ENCODE data around the gene SIX1.

Gene SIX1

GRCh38 chr14:60648934-60649874 is at the start of gene SIX1:
Gene SIX1, minus strand, starts transcription at chr14:60649477. Its CDS starts 288 bp downstream, at chr14:60649189.
- peak; percentile 75 for DNase-seq (ENCODE audit: low spot score)

- no peak for DNase-seq (ENCODE audit: low spot score)
These were observed 46.0 kb upstream of the SIX1 start for GRCh38 chr14:60695327-60695726.

- DNase-seq (ENCODE audit: low spot score) = no peak
These were observed 42.3 kb upstream of the SIX1 start for GRCh38 chr14:60691383-60692113.

GRCh38 chr14:60686865-60687264 is 37.6 kb upstream of the SIX1 start:
- DNase-seq (ENCODE audit: low spot score) = no peak

GRCh38 chr14:60684203-60684602 is 34.9 kb upstream of the SIX1 start:
- no peak for DNase-seq (ENCODE audit: low spot score)

GRCh38 chr14:60681271-60681670 is 32.0 kb upstream of the SIX1 start:
- no peak for DNase-seq (ENCODE audit: low spot score)

- DNase-seq (ENCODE audit: low spot score) = no peak
These were observed 31.2 kb upstream of the SIX1 start for GRCh38 chr14:60680511-60680910.

GRCh38 chr14:60679566-60680258 is 30.4 kb upstream of the SIX1 start:
- DNase-seq (ENCODE audit: low spot score) = no peak

- DNase-seq (ENCODE audit: low spot score) = no peak
These were observed 28.4 kb upstream of the SIX1 start for GRCh38 chr14:60677701-60678100.

- DNase-seq (ENCODE audit: low spot score) = no peak
These were observed 21.7 kb upstream of the SIX1 start for GRCh38 chr14:60670989-60671388.

GRCh38 chr14:60668431-60669112 is 19.3 kb upstream of the SIX1 start:
- no peak for DNase-seq (ENCODE audit: low spot score)

- DNase-seq (ENCODE audit: low spot score) = no peak
These were observed 15.9 kb upstream of the SIX1 start for GRCh38 chr14:60665177-60665550.

- DNase-seq (ENCODE audit: low spot score) = no peak
These were observed 13.7 kb upstream of the SIX1 start for GRCh38 chr14:60662982-60663381.

GRCh38 chr14:60661721-60662120 is 12.4 kb upstream of the SIX1 start:
- DNase-seq (ENCODE audit: low spot score) = no peak

GRCh38 chr14:60658909-60659585 is 9.8 kb upstream of the SIX1 start:
- DNase-seq (ENCODE audit: low spot score) = no peak

GRCh38 chr14:60658211-60658690 is 9.0 kb upstream of the SIX1 start:
- no peak for DNase-seq (ENCODE audit: low spot score)

GRCh38 chr14:60657456-60658210 is 8.4 kb upstream of the SIX1 start:
- no peak for DNase-seq (ENCODE audit: low spot score)

GRCh38 chr14:60656686-60657455 is 7.6 kb upstream of the SIX1 start:
- DNase-seq (ENCODE audit: low spot score) = peak; percentile 69

- no peak for DNase-seq (ENCODE audit: low spot score)
These were observed 6.8 kb upstream of the SIX1 start for GRCh38 chr14:60655898-60656685.

Measured in germinal center (tissue), 1 donor.